ENCODE data around the gene GULP1. TPM values are rescaled to one million over a fixed set of nuclear protein-coding genes. Genes with fewer than 3 reads are reported as not detected.
"Not testable (repeated sequence)": the region's sequence is repeated elsewhere in the genome, so short reads cannot be mapped to it uniquely, and the experiment has no call there.

The GULP1 gene
- total and polyA plus RNA-seq, 7 experiments from 2014 or later = not detected

- H3K4me1 Mint-ChIP-seq; H3K27me3 ChIP-seq (ENCODE audit: control insufficient read depth in 2 of 2, insufficient read depth in 2 of 2, low read length in 2 of 2); H3K4me3 ChIP-seq (ENCODE audit: low read length); POLR2A ChIA-PET; H3K9me3 Mint-ChIP-seq; H3K27ac ChIP-seq (ENCODE audit: low read depth, low read length); CTCF ChIA-PET; H3K4me1 ChIP-seq (ENCODE audit: control insufficient read depth in 2 of 2, insufficient read depth in 2 of 2, low read length in 2 of 2); H3K36me3 ChIP-seq (ENCODE audit: control insufficient read depth in 2 of 3, insufficient read depth in 3 of 3, low read length in 3 of 3); ATAC-seq; H3K36me3 Mint-ChIP-seq; intact Hi-C loops (cut with micrococcal nuclease); H3K9me3 ChIP-seq (ENCODE audit: control insufficient read depth in 2 of 3, low read length in 3 of 3); H3K4me3 Mint-ChIP-seq; DNase-seq; H3K27ac Mint-ChIP-seq: not testable (repeated sequence)
- peaks cover 6 to 14% (median 9%) of the 10 kb centered on the region in 5 donors for H3K27me3 Mint-ChIP-seq
These were observed 7.3 kb downstream of the GULP1 start for GRCh38 chr2:188298937-188299371.

- POLR2A ChIA-PET = no interaction called here
These were observed 11.8 kb downstream of the GULP1 start for GRCh38 chr2:188303363-188304031.

GRCh38 chr2:188305271-188305670 is 13.6 kb downstream of the GULP1 start:
- Histone ChIP-seq H3K4me3 (ENCODE audit: low read length) (no peak overlapping the region), H3K4me1 (ENCODE audit: control insufficient read depth in 2 of 2, insufficient read depth in 2 of 2, low read length in 2 of 2) (no peaks in the 10 kb centered on the region), H3K9me3 (ENCODE audit: control insufficient read depth in 2 of 3, low read length in 3 of 3) (no peaks in the 10 kb centered on the region), H3K27me3 (ENCODE audit: control insufficient read depth in 2 of 2, insufficient read depth in 2 of 2, low read length in 2 of 2) (no peaks in the 10 kb centered on the region), H3K36me3 (ENCODE audit: control insufficient read depth in 2 of 3, insufficient read depth in 3 of 3, low read length in 3 of 3) (no peaks in the 10 kb centered on the region), H3K27ac (ENCODE audit: low read depth, low read length) (no peak overlapping the region)
- Mint-ChIP-seq H3K27me3 (no peaks in the 10 kb centered on the region), H3K27ac (no peak overlapping the region), H3K4me1 (no peaks in the 10 kb centered on the region), H3K4me3 (no peak overlapping the region), H3K9me3 (peaks cover 0 to 5% (median 0%) of the 10 kb centered on the region in 11 donors), H3K36me3 (no peaks in the 10 kb centered on the region)
- intact Hi-C loops (cut with micrococcal nuclease) = no loop called here
- POLR2A ChIA-PET = no interaction called here
- ATAC-seq (no peak), DNase-seq (no peak)
- CTCF ChIA-PET = no interaction called here

More at GRCh38 chr2:188303363-188304031, 11.8 kb downstream of the GULP1 start:
- intact Hi-C loops (cut with micrococcal nuclease) = no loop called here
- Histone ChIP-seq H3K4me3 (ENCODE audit: low read length) (no peak overlapping the region), H3K36me3 (ENCODE audit: control insufficient read depth in 2 of 3, insufficient read depth in 3 of 3, low read length in 3 of 3) (no peaks in the 10 kb centered on the region), H3K27ac (ENCODE audit: low read depth, low read length) (no peak overlapping the region), H3K4me1 (ENCODE audit: control insufficient read depth in 2 of 2, insufficient read depth in 2 of 2, low read length in 2 of 2) (no peaks in the 10 kb centered on the region), H3K9me3 (ENCODE audit: control insufficient read depth in 2 of 3, low read length in 3 of 3) (no peaks in the 10 kb centered on the region), H3K27me3 (ENCODE audit: control insufficient read depth in 2 of 2, insufficient read depth in 2 of 2, low read length in 2 of 2) (no peaks in the 10 kb centered on the region)
- no peaks in the 10 kb centered on the region for H3K4me1 Mint-ChIP-seq
- ATAC-seq (no peak), DNase-seq (no peak)
- no peak overlapping the region for H3K27ac Mint-ChIP-seq
- peaks cover 0 to 5% (median 0%) of the 10 kb centered on the region in 11 donors for H3K9me3 Mint-ChIP-seq
- CTCF ChIA-PET = no interaction called here
- no peaks in the 10 kb centered on the region for H3K36me3 Mint-ChIP-seq
- H3K4me3 Mint-ChIP-seq = no peak overlapping the region
- H3K27me3 Mint-ChIP-seq = no peaks in the 10 kb centered on the region

GRCh38 chr2:188306271-188306670 is 14.6 kb downstream of the GULP1 start:
- Mint-ChIP-seq H3K4me3 (no peak overlapping the region), H3K27me3 (no peaks in the 10 kb centered on the region), H3K36me3 (no peaks in the 10 kb centered on the region), H3K9me3 (peaks cover 0 to 4% (median 0%) of the 10 kb centered on the region in 11 donors), H3K4me1 (no peaks in the 10 kb centered on the region), H3K27ac (no peak overlapping the region)
- H3K36me3 ChIP-seq (ENCODE audit: control insufficient read depth in 2 of 3, insufficient read depth in 3 of 3, low read length in 3 of 3) = no peaks in the 10 kb centered on the region
- no peak for ATAC-seq
- intact Hi-C loops (cut with micrococcal nuclease) = no loop called here
- ChIA-PET POLR2A (no interaction called here), CTCF (no interaction called here)
- DNase-seq = no peak
- no peaks in the 10 kb centered on the region for H3K4me1 ChIP-seq (ENCODE audit: control insufficient read depth in 2 of 2, insufficient read depth in 2 of 2, low read length in 2 of 2)
- H3K9me3 ChIP-seq (ENCODE audit: control insufficient read depth in 2 of 3, low read length in 3 of 3) = no peaks in the 10 kb centered on the region
- no peaks in the 10 kb centered on the region for H3K27me3 ChIP-seq (ENCODE audit: control insufficient read depth in 2 of 2, insufficient read depth in 2 of 2, low read length in 2 of 2)
- H3K27ac ChIP-seq (ENCODE audit: low read depth, low read length) = no peak overlapping the region
- no peak overlapping the region for H3K4me3 ChIP-seq (ENCODE audit: low read length)

GRCh38 chr2:188307850-188308283 is 16.2 kb downstream of the GULP1 start:
- Histone ChIP-seq H3K27me3 (ENCODE audit: control insufficient read depth in 2 of 2, insufficient read depth in 2 of 2, low read length in 2 of 2) (no peaks in the 10 kb centered on the region), H3K4me1 (ENCODE audit: control insufficient read depth in 2 of 2, insufficient read depth in 2 of 2, low read length in 2 of 2) (no peaks in the 10 kb centered on the region), H3K27ac (ENCODE audit: low read depth, low read length) (no peak overlapping the region), H3K4me3 (ENCODE audit: low read length) (no peak overlapping the region), H3K9me3 (ENCODE audit: control insufficient read depth in 2 of 3, low read length in 3 of 3) (no peaks in the 10 kb centered on the region), H3K36me3 (ENCODE audit: control insufficient read depth in 2 of 3, insufficient read depth in 3 of 3, low read length in 3 of 3) (no peaks in the 10 kb centered on the region)
- ChIA-PET CTCF (no interaction called here), POLR2A (no interaction called here)
- no peak for ATAC-seq
- Mint-ChIP-seq H3K27me3 (no peaks in the 10 kb centered on the region), H3K27ac (no peak overlapping the region), H3K4me1 (no peaks in the 10 kb centered on the region), H3K9me3 (peaks cover 0 to 9% (median 0%) of the 10 kb centered on the region in 11 donors), H3K4me3 (no peak overlapping the region), H3K36me3 (no peaks in the 10 kb centered on the region)
- intact Hi-C loops (cut with micrococcal nuclease) = no loop called here
- DNase-seq = no peak

GRCh38 chr2:188308483-188308882 is 16.8 kb downstream of the GULP1 start:
- intact Hi-C loops (cut with micrococcal nuclease) = no loop called here
- Mint-ChIP-seq H3K4me3 (no peak overlapping the region), H3K27me3 (no peaks in the 10 kb centered on the region), H3K9me3 (peaks cover 0 to 11% (median 0%) of the 10 kb centered on the region in 11 donors), H3K36me3 (no peaks in the 10 kb centered on the region), H3K27ac (no peak overlapping the region), H3K4me1 (no peaks in the 10 kb centered on the region)
- DNase-seq (no peak), ATAC-seq (no peak)
- Histone ChIP-seq H3K36me3 (ENCODE audit: control insufficient read depth in 2 of 3, insufficient read depth in 3 of 3, low read length in 3 of 3) (no peaks in the 10 kb centered on the region), H3K4me3 (ENCODE audit: low read length) (no peak overlapping the region), H3K27me3 (ENCODE audit: control insufficient read depth in 2 of 2, insufficient read depth in 2 of 2, low read length in 2 of 2) (no peaks in the 10 kb centered on the region), H3K9me3 (ENCODE audit: control insufficient read depth in 2 of 3, low read length in 3 of 3) (no peaks in the 10 kb centered on the region), H3K4me1 (ENCODE audit: control insufficient read depth in 2 of 2, insufficient read depth in 2 of 2, low read length in 2 of 2) (no peaks in the 10 kb centered on the region), H3K27ac (ENCODE audit: low read depth, low read length) (no peak overlapping the region)
- CTCF ChIA-PET = no interaction called here
- POLR2A ChIA-PET = no interaction called here

- H3K27me3 Mint-ChIP-seq = no peaks in the 10 kb centered on the region
- Histone ChIP-seq H3K4me3 (ENCODE audit: low read length) (no peak overlapping the region), H3K36me3 (ENCODE audit: control insufficient read depth in 2 of 3, insufficient read depth in 3 of 3, low read length in 3 of 3) (no peaks in the 10 kb centered on the region), H3K27me3 (ENCODE audit: control insufficient read depth in 2 of 2, insufficient read depth in 2 of 2, low read length in 2 of 2) (no peaks in the 10 kb centered on the region), H3K4me1 (ENCODE audit: control insufficient read depth in 2 of 2, insufficient read depth in 2 of 2, low read length in 2 of 2) (no peaks in the 10 kb centered on the region), H3K9me3 (ENCODE audit: control insufficient read depth in 2 of 3, low read length in 3 of 3) (no peaks in the 10 kb centered on the region), H3K27ac (ENCODE audit: low read depth, low read length) (no peak overlapping the region)
- no peak for DNase-seq
- intact Hi-C loops (cut with micrococcal nuclease) = no loop called here
- no peak overlapping the region for H3K4me3 Mint-ChIP-seq
- H3K4me1 Mint-ChIP-seq = no peaks in the 10 kb centered on the region
- ChIA-PET CTCF (no interaction called here), POLR2A (no interaction called here)
- H3K27ac Mint-ChIP-seq = no peak overlapping the region
- no peak for ATAC-seq
- peaks cover 0 to 11% (median 3%) of the 10 kb centered on the region in 11 donors for H3K9me3 Mint-ChIP-seq
- H3K36me3 Mint-ChIP-seq = no peaks in the 10 kb centered on the region
These were observed 17.7 kb downstream of the GULP1 start for GRCh38 chr2:188309364-188309763.
